ENCODE measurements around the gene HS6ST1.

GRCh38 chr2:128261245-128262128 is 57.2 kb downstream of the HS6ST1 start:
- TF ChIP-seq CTCF (IDR thresholded peaks at IDR 0.05), result no peak
- TF ChIP-seq EZH2phosphoT487 (IDR thresholded peaks at IDR 0.05), result no peak

Data from neural progenitor cell (in vitro differentiated cells).